B cell (primary cell): ENCODE results near the gene CPPED1.

Experiments
- EZH2 ChIP-seq: IDR thresholded peaks from 2 replicates; pipeline ENCODE4 v1.6.1; 2012; ENCODE audit warnings: borderline replicate concordance, low read depth, mild to moderate bottlenecking, moderate library complexity, low read length; ENCODE audit not compliant: insufficient read depth, poor library complexity, severe bottlenecking
- TF ChIP-seq, protein P1 (sequence below): fragments of 200-600 bp; IDR thresholded peaks from one replicate; pipeline ENCODE4 v1.8.0; 2022; ENCODE audit warnings: antibody characterized with exemption, mild to moderate bottlenecking

DNA sequence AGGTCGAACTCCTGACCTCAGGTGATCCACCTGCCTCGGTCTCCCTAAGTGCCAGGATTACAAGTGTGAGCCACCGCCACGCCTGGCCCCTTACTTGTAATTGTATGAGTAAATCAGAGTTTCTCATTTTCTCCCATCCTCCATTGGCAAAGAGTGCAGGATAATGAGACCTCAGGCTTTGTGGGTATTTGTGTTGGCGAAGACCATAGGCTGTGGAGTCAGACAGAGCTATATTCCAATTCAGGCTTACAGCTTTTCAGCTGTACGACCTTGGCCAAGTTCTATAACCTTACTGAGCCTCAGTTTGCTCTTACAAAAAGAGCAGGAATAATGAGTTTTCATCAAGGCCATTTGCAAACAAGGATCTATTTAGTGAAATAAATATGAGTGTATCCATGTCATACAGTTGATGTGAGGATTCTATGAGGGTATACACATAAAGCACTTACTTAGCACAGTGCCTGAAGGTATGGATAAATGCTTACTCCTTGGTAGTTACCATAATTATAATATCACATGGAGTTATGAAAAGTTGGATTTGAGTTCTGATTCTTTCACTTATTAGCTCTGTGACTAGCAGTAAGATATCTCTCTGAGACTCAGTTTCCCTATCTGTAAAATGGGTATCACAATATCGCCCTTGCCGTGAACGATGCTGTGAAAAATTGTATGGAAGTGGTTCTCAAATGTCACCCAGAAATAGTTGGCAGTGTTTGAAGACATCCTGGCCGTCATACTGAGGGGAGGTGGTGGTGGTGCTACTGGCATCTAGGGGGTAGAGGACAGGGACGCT lies 25.6 kb upstream of the CPPED1 start:
- TF ChIP-seq, protein P1, sequence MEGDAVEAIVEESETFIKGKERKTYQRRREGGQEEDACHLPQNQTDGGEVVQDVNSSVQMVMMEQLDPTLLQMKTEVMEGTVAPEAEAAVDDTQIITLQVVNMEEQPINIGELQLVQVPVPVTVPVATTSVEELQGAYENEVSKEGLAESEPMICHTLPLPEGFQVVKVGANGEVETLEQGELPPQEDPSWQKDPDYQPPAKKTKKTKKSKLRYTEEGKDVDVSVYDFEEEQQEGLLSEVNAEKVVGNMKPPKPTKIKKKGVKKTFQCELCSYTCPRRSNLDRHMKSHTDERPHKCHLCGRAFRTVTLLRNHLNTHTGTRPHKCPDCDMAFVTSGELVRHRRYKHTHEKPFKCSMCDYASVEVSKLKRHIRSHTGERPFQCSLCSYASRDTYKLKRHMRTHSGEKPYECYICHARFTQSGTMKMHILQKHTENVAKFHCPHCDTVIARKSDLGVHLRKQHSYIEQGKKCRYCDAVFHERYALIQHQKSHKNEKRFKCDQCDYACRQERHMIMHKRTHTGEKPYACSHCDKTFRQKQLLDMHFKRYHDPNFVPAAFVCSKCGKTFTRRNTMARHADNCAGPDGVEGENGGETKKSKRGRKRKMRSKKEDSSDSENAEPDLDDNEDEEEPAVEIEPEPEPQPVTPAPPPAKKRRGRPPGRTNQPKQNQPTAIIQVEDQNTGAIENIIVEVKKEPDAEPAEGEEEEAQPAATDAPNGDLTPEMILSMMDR = no peak
- no peak for TF ChIP-seq EZH2
